ENCODE measurements around the gene ARHGEF38.

- no peak for TF ChIP-seq POLR2A (IDR thresholded peaks at IDR 0.05)
- no peak for TF ChIP-seq POLR2AphosphoS5 (IDR thresholded peaks at IDR 0.05)
- no peak for TF ChIP-seq CTCF (IDR thresholded peaks at IDR 0.05)
These were observed 19.9 kb downstream of the ARHGEF38 start for GRCh38 chr4:105572296-105572695.
